ENCODE data around the gene IFT52.

IFT52 gene

GRCh38 chr20:43590392-43591303 lies at the start of gene IFT52:
Gene IFT52, plus strand, starts transcription at chr20:43590937. Its CDS starts 3,762 bp downstream, at chr20:43594699.
- DNase-seq, result peak; percentile 91

GRCh38 chr20:43541214-43541613 lies 49.5 kb upstream of the IFT52 start:
- DNase-seq, result no peak

GRCh38 chr20:43542161-43542560 lies 48.6 kb upstream of the IFT52 start:
- DNase-seq, result no peak

- DNase-seq, result no peak
Observed at GRCh38 chr20:43542674-43543073, 48.1 kb upstream of the IFT52 start.

GRCh38 chr20:43543138-43543537 lies 47.6 kb upstream of the IFT52 start:
- DNase-seq, result no peak

- DNase-seq, result no peak
Observed at GRCh38 chr20:43544501-43544900, 46.2 kb upstream of the IFT52 start.

GRCh38 chr20:43545837-43546578 lies 44.7 kb upstream of the IFT52 start:
- no peak for DNase-seq

GRCh38 chr20:43548273-43548880 lies 42.4 kb upstream of the IFT52 start:
- no peak for DNase-seq

- no peak for DNase-seq
Observed at GRCh38 chr20:43549416-43550065, 41.2 kb upstream of the IFT52 start.

GRCh38 chr20:43550456-43550855 lies 40.3 kb upstream of the IFT52 start:
- DNase-seq, result no peak

- DNase-seq, result no peak
Observed at GRCh38 chr20:43554369-43554768, 36.4 kb upstream of the IFT52 start.

- no peak for DNase-seq
Observed at GRCh38 chr20:43558412-43559146, 32.2 kb upstream of the IFT52 start, which contains the start of gene SGK2. Gene SGK2, plus strand, starts transcription at chr20:43559027. Its CDS starts 7,469 bp downstream, at chr20:43566496.

GRCh38 chr20:43559147-43559987 lies 31.4 kb upstream of the IFT52 start:
- DNase-seq, result no peak

GRCh38 chr20:43560974-43561373 lies 29.8 kb upstream of the IFT52 start:
- no peak for DNase-seq

- DNase-seq, result no peak
Observed at GRCh38 chr20:43563429-43563828, 27.3 kb upstream of the IFT52 start.

GRCh38 chr20:43563991-43564390 lies 26.7 kb upstream of the IFT52 start:
- DNase-seq, result no peak

- no peak for DNase-seq
Observed at GRCh38 chr20:43564455-43564854, 26.3 kb upstream of the IFT52 start.

GRCh38 chr20:43564993-43565757 lies 25.6 kb upstream of the IFT52 start:
- no peak for DNase-seq

- DNase-seq, result no peak
Observed at GRCh38 chr20:43565758-43566104, 25.0 kb upstream of the IFT52 start.

GRCh38 chr20:43567477-43567876 lies 23.3 kb upstream of the IFT52 start:
- no peak for DNase-seq

GRCh38 chr20:43568706-43569105 lies 22.0 kb upstream of the IFT52 start:
- no peak for DNase-seq
